Caco-2 (cell line): ENCODE measurements around the gene HIVEP3. TPM values are rescaled to one million over a fixed set of nuclear protein-coding genes. Genes with fewer than 3 reads are reported as not detected.

Experiments
- BruUV-seq: library from RNA; stranded (reverse); fragments of 400-500 nt; replicated peaks from 2 replicates; lab custom pipeline; 2021; lab: Mats Ljungman, UMichigan
- CTCF ChIA-PET: fragments of 300-600 bp; sonication (Branson Sonifier 250); formaldehyde crosslinking; loops from one replicate; lab custom pipeline; 2022; ENCODE audit warnings: antibody characterized with exemption; lab: Charles Lee
- POLR2A ChIA-PET: fragments of 300-600 bp; sonication (Branson Sonifier 250); formaldehyde crosslinking; loops from one replicate; lab custom pipeline; 2022; ENCODE audit warnings: antibody characterized with exemption; lab: Charles Lee
- DNase-seq, 2 experiments: peaks; one replicate each; pipeline versions ENCODE4 v3.0.0 to v3.0.0-alpha.2; 2020 to 2022
- H3K27me3 ChIP-seq: replicated peaks from 2 replicates; pipeline ENCODE4 v1.6.0; 2011; ENCODE audit warnings: low read length; ENCODE audit not compliant: control insufficient read depth, insufficient read depth
- H3K36me3 ChIP-seq: 2 replicates; pipeline ENCODE4 v1.5.1; 2011; ENCODE audit warnings: low read length; ENCODE audit not compliant: control insufficient read depth, insufficient read depth
- H3K4me1 ChIP-seq: fragments of 250-450 bp; sonication (Bioruptor Pico); 2 replicates; pipeline ENCODE4 v1.5.1; 2020; ENCODE audit warnings: mild to moderate bottlenecking
- H3K4me3 ChIP-seq: 2 replicates; pipeline ENCODE4 v1.5.1; 2011; ENCODE audit warnings: low read depth, mild to moderate bottlenecking, control low read depth, low read length
- H3K9me3 ChIP-seq: fragments of 250-450 bp; sonication (Bioruptor Pico); 2 replicates; pipeline ENCODE4 v1.5.1; 2020; ENCODE audit warnings: mild to moderate bottlenecking, moderate library complexity
- H3K27ac Mint-ChIP-seq: one replicate; pipeline ENCODE4 v1.8.0; 2022; ENCODE audit warnings: mixed read lengths; ENCODE audit not compliant: unreplicated experiment
- H3K27me3 Mint-ChIP-seq: one replicate; pipeline ENCODE4 v1.8.0; 2022; ENCODE audit warnings: mixed read lengths; ENCODE audit not compliant: insufficient read depth, unreplicated experiment
- H3K36me3 Mint-ChIP-seq: one replicate; pipeline ENCODE4 v1.8.0; 2022; ENCODE audit warnings: mild to moderate bottlenecking, mixed read lengths; ENCODE audit not compliant: insufficient read depth, unreplicated experiment
- H3K4me1 Mint-ChIP-seq: one replicate; pipeline ENCODE4 v1.8.0; 2022; ENCODE audit warnings: low read depth, mixed read lengths; ENCODE audit not compliant: unreplicated experiment
- H3K4me3 Mint-ChIP-seq: one replicate; pipeline ENCODE4 v1.8.0; 2022; ENCODE audit warnings: mild to moderate bottlenecking, moderate library complexity, mixed read lengths; ENCODE audit not compliant: unreplicated experiment
- H3K9me3 Mint-ChIP-seq: one replicate; pipeline ENCODE4 v1.8.0; 2022; ENCODE audit warnings: mixed read lengths; ENCODE audit not compliant: unreplicated experiment
- CTCF ChIP-seq, 2 experiments: fragments of 200-600 bp in 1 of 2; IDR thresholded peaks; 1 replicate in 1 of 2; 2 replicates in 1 of 2; pipeline versions ENCODE4 v1.5.1 to v1.8.0; 2011 to 2022; ENCODE audit warnings: antibody characterized with exemption in 1 of 2, control low read depth in 1 of 2, inconsistent platforms in 1 of 2, low read depth in 1 of 2, low read length in 1 of 2, mild to moderate bottlenecking in 1 of 2, moderate library complexity in 1 of 2; ENCODE audit not compliant: insufficient read depth in 1 of 2, severe bottlenecking in 1 of 2, unreplicated experiment in 1 of 2
- intact Hi-C: fragments of 100-400 bp; cut with micrococcal nuclease; formaldehyde crosslinking; loops from one replicate; pipeline ENCODE4 v1.10.0; 2022; ENCODE audit not compliant: unreplicated experiment
- total RNA-seq: library from RNA; stranded (reverse); gene quantifications from 2 replicates; pipeline ENCODE4 v1.2.3, GENCODE V29; 2022

The HIVEP3 gene
- total RNA-seq, 1 experiment from 2014 or later, result 0.25 TPM

GRCh38 chr1:41488040-41488951, 430.4 kb downstream of the HIVEP3 start:
- H3K36me3 Mint-ChIP-seq, result peaks cover 4% of the 10 kb centered on the region
- H3K4me3 Mint-ChIP-seq, result no peak overlapping the region
- ChIA-PET POLR2A (no interaction called here), CTCF (interaction anchor here (0.6 to 1.1 kb wide), 2 partner anchors 100 to 127 kb away, joined by 3 to 5 read pairs; partner anchors contain the start of gene FOXO6)
- Histone ChIP-seq H3K4me1 (peaks cover 39% of the 10 kb centered on the region), H3K36me3 (no peaks in the 10 kb centered on the region), H3K9me3 (no peaks in the 10 kb centered on the region), H3K27me3 (no peaks in the 10 kb centered on the region), H3K4me3 (no peak overlapping the region)
- no TSS peak for BruUV-seq
- no peak overlapping the region for H3K27ac Mint-ChIP-seq
- intact Hi-C loops, result no loop called here
- peaks cover 10% of the 10 kb centered on the region for H3K9me3 Mint-ChIP-seq
- no peak for DNase-seq
- H3K4me1 Mint-ChIP-seq, result peaks cover 12% of the 10 kb centered on the region
- TF ChIP-seq CTCF (IDR thresholded peaks at IDR 0.05; ENCODE audit: insufficient read depth in 1 of 2, low read depth in 1 of 2, low read length in 1 of 2, severe bottlenecking in 1 of 2, unreplicated experiment in 1 of 2), result no peak
- H3K27me3 Mint-ChIP-seq, result no peaks in the 10 kb centered on the region

- BruUV-seq, result no TSS peak
- H3K27me3 ChIP-seq, result no peaks in the 10 kb centered on the region
- H3K4me3 Mint-ChIP-seq, result no peak overlapping the region
- no peak for TF ChIP-seq CTCF (IDR thresholded peaks at IDR 0.05; ENCODE audit: insufficient read depth in 1 of 2, low read depth in 1 of 2, low read length in 1 of 2, severe bottlenecking in 1 of 2, unreplicated experiment in 1 of 2)
- no peaks in the 10 kb centered on the region for H3K36me3 ChIP-seq
- ChIA-PET CTCF (interaction anchor here (0.6 to 1.1 kb wide), 3 partner anchors 19 to 126 kb away, joined by 3 to 5 read pairs (median 3); partner anchors contain the start of gene FOXO6), POLR2A (no interaction called here)
- intact Hi-C loops, result no loop called here
- peak overlapping the region; percentile 85 for H3K27ac Mint-ChIP-seq
- DNase-seq, result no peak
- no peak overlapping the region for H3K4me3 ChIP-seq
- peaks cover 10% of the 10 kb centered on the region for H3K9me3 Mint-ChIP-seq
- no peaks in the 10 kb centered on the region for H3K9me3 ChIP-seq
- H3K4me1 Mint-ChIP-seq, result peaks cover 17% of the 10 kb centered on the region
- peaks cover 39% of the 10 kb centered on the region for H3K4me1 ChIP-seq
- H3K27me3 Mint-ChIP-seq, result no peaks in the 10 kb centered on the region
- peaks cover 4% of the 10 kb centered on the region for H3K36me3 Mint-ChIP-seq
Measured at GRCh38 chr1:41487126-41488039, 431.3 kb downstream of the HIVEP3 start.
